Measurements from ENCODE around the gene RABIF. TPM values are rescaled to one million over a fixed set of nuclear protein-coding genes. Genes with fewer than 3 reads are reported as not detected.
"Not testable (repeated sequence)": the region's sequence is repeated elsewhere in the genome, so short reads cannot be mapped to it uniquely, and the experiment has no call there.

RABIF gene
- polyA plus RNA-seq (2013, experiment 1 of 2): 8.1 TPM
- 8.2 TPM for polyA plus RNA-seq (2013, experiment 2 of 2)

DNA sequence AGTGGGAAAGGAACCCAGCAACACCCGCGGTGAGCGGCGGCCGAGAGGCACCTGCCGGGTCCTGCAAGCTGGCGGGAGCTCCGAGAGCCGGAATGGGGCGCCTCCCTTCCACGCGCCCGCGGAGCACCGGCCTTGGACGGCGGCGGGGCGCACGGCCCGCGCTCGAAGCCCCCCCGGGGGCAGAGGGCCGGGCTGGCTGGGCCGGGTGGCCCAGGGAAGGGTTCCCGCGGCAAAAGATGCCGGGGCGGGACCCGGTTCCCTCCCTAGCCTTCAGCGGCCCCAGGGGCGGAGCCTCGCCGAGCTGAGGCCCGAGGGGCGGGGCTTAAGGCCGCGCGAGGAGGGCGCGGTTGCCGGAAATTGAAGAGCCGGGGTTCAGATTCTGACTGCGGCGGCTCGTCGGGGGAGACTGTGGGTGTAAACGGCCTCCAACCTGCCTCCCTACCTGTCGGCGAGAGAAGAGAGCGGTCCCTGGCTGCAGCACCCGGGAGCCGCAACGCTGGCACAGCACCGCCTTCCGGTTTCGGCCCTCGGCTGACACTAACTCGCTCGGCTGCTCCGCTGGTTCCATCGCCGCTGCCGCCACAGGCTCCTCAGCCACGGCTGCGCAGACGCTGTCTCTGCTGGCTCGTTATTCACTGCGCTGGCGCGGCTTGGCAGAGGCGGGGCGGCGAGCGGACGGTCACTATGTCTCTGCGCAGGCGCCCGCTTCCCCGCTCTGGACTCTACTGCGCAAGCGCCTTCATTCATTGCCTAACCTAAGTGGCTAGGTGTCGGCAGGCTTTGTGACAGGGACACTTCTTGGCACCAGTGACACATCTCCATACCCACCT lies at the start of gene RABIF:
TSS of gene RABIF (minus strand) at position 619 of the 830 bp plus-strand sequence. CDS start at position 568, 51 bp downstream.
- Histone ChIP-seq H3K27ac (ENCODE audit: low read depth, low read length) (peak within 1 kb of the TSS; percentile 98), H3K4me3 (ENCODE audit: low read length) (peak within 1 kb of the TSS; percentile 92), H3K56ac (ENCODE audit: low read length) (peak within 1 kb of the TSS; percentile 99), H3K4me2 (ENCODE audit: low read length) (peak within 1 kb of the TSS; percentile 97), H2BK15ac (replicated peaks; ENCODE audit: low read depth) (no peak within 1 kb of the TSS), H3K4ac (ENCODE audit: low read depth, low read length) (no peak within 1 kb of the TSS), H2BK5ac (ENCODE audit: low read length) (peak within 1 kb of the TSS; percentile 76), H3K4me1 (ENCODE audit: control insufficient read depth, low read depth, low read length) (no peaks in the 10 kb centered on the region), H3K18ac (ENCODE audit: low read length) (peak within 1 kb of the TSS; percentile 82), H2BK120ac (ENCODE audit: low read depth, low read length) (no peak within 1 kb of the TSS), H3K9ac (ENCODE audit: low read length) (peak within 1 kb of the TSS; percentile 94), H3K36me3 (ENCODE audit: control insufficient read depth, insufficient read depth, low read length) (no peaks in the 10 kb centered on the region), H3K27me3 (ENCODE audit: insufficient read depth, low read length, poor library complexity) (peaks cover 2% of the 10 kb centered on the region), H2AK5ac (ENCODE audit: low read length) (no peak within 1 kb of the TSS), H3K23ac (ENCODE audit: low read length) (peak within 1 kb of the TSS; percentile 80), H4K5ac (ENCODE audit: low read length) (no peak within 1 kb of the TSS), H4K8ac (ENCODE audit: low read depth, low read length) (peak within 1 kb of the TSS; percentile 70), H3K79me2 (ENCODE audit: control insufficient read depth, insufficient read depth, low read length) (no peaks in the 10 kb centered on the region), H3K79me1 (ENCODE audit: low read length) (peaks cover 2% of the 10 kb centered on the region)
- WGBS (ENCODE audit: extremely low coverage, insufficient coverage, low lambda C conversion rate): no CpG with 5 or more reads among the region's 84 CpGs
- peak; percentile 97 for DNase-seq

DNA sequence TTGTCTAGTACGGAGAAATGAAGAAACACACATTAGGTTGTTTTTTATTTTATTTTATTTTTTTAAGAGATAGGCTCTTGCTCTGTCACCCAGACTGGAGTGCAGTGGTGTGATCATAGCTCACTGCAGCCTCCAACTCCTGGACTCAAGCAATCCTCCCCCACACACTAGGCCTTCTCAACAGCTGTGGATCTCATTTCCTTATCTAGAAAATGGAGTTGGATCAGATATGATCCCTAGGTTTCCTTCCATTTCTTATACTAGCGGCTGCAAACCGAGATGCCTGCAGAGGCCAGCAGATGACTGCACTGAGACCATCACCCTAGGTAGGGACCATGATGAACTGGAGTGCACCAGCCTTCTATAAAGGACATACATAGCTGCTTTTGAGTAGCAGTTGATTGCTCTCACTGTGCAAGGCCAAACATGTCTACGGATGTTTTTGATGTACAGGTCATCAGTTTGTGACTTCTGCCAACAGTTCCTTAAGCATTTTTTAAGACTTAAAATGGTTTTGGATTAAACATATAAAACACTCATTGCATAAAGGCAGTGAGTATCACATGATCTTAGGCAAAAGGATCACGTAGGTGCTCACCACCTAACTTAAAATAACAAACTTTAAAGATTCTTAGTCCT lies 49.5 kb upstream of the RABIF start:
- Histone ChIP-seq H2BK15ac (replicated peaks; ENCODE audit: low read depth) (no peak overlapping the region), H3K9ac (ENCODE audit: low read length) (no peak overlapping the region), H4K5ac (ENCODE audit: low read length) (no peak overlapping the region), H3K79me1 (ENCODE audit: low read length) (no peaks in the 10 kb centered on the region), H3K4me2 (ENCODE audit: low read length) (no peak overlapping the region), H3K18ac (ENCODE audit: low read length) (no peak overlapping the region), H3K56ac (ENCODE audit: low read length) (no peak overlapping the region), H3K36me3 (ENCODE audit: control insufficient read depth, insufficient read depth, low read length) (peaks cover 6% of the 10 kb centered on the region), H3K4ac (ENCODE audit: low read depth, low read length) (no peak overlapping the region), H3K27ac (ENCODE audit: low read depth, low read length) (no peak overlapping the region), H3K4me1 (ENCODE audit: control insufficient read depth, low read depth, low read length) (no peaks in the 10 kb centered on the region), H3K23ac (ENCODE audit: low read length) (no peak overlapping the region), H3K27me3 (ENCODE audit: insufficient read depth, low read length, poor library complexity) (no peaks in the 10 kb centered on the region), H2BK5ac (ENCODE audit: low read length) (no peak overlapping the region), H4K8ac (ENCODE audit: low read depth, low read length) (no peak overlapping the region), H3K79me2 (ENCODE audit: control insufficient read depth, insufficient read depth, low read length) (no peaks in the 10 kb centered on the region), H2BK120ac (ENCODE audit: low read depth, low read length) (no peak overlapping the region), H2AK5ac (ENCODE audit: low read length) (no peak overlapping the region), H3K4me3 (ENCODE audit: low read length) (no peak overlapping the region)
- DNase-seq: peak; percentile 5
- WGBS (ENCODE audit: extremely low coverage, insufficient coverage, low lambda C conversion rate): no CpG with 5 or more reads among the region's 5 CpGs

DNA sequence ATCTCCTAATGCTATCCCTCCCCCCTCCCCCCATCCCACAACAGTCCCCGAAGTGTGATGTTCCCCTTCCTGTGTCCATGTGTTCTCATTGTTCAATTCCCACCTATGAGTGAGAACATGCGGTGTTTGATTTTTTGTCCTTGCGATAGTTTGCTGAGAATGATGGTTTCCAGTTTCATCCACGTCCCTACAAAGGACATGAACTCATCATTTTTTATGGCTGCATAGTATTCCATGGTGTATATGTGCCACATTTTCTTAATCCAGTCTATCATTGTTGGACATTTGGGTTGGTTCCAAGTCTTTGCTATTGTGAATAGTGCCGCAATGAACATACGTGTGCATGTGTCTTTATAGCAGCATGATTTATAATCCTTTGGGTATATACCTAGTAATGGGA lies 47.5 kb upstream of the RABIF start:
- not testable (repeated sequence) for H3K4me3 ChIP-seq (ENCODE audit: low read length); H3K4me1 ChIP-seq (ENCODE audit: control insufficient read depth, low read depth, low read length); H2BK15ac ChIP-seq (replicated peaks; ENCODE audit: low read depth); H3K4ac ChIP-seq (ENCODE audit: low read depth, low read length); H2AK5ac ChIP-seq (ENCODE audit: low read length); H3K9ac ChIP-seq (ENCODE audit: low read length); H3K79me1 ChIP-seq (ENCODE audit: low read length); DNase-seq; H3K18ac ChIP-seq (ENCODE audit: low read length); H3K4me2 ChIP-seq (ENCODE audit: low read length); H2BK5ac ChIP-seq (ENCODE audit: low read length); H2BK120ac ChIP-seq (ENCODE audit: low read depth, low read length); H3K23ac ChIP-seq (ENCODE audit: low read length); H3K27me3 ChIP-seq (ENCODE audit: insufficient read depth, low read length, poor library complexity); H4K5ac ChIP-seq (ENCODE audit: low read length); H3K27ac ChIP-seq (ENCODE audit: low read depth, low read length); H3K36me3 ChIP-seq (ENCODE audit: control insufficient read depth, insufficient read depth, low read length); H4K8ac ChIP-seq (ENCODE audit: low read depth, low read length); H3K79me2 ChIP-seq (ENCODE audit: control insufficient read depth, insufficient read depth, low read length); H3K56ac ChIP-seq (ENCODE audit: low read length)
- no CpG with 5 or more reads among the region's 6 CpGs for WGBS (ENCODE audit: extremely low coverage, insufficient coverage, low lambda C conversion rate)

DNA sequence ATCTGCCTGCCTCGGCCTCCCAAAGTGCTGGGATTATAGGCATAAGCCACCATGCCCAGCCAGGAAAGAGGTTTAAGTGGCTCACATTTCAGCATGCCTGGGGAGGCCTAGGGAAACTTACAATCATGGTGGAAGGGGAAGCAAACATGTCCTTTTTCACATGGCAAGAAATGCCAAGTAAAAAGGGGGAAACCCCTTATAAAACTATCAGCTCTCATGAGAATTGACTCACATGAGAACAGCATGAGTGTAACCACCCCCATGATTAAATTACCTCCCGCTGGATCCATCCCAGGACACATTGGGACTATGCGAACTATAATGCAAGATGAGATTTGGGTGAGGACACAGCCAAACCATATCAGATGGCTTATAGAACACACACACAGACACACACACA lies 46.9 kb upstream of the RABIF start:
- no peak for DNase-seq
- Histone ChIP-seq H4K5ac (ENCODE audit: low read length) (no peak overlapping the region), H3K9ac (ENCODE audit: low read length) (no peak overlapping the region), H3K4me2 (ENCODE audit: low read length) (no peak overlapping the region), H3K79me1 (ENCODE audit: low read length) (no peaks in the 10 kb centered on the region), H3K18ac (ENCODE audit: low read length) (no peak overlapping the region), H3K4me3 (ENCODE audit: low read length) (no peak overlapping the region), H2BK5ac (ENCODE audit: low read length) (no peak overlapping the region), H3K4me1 (ENCODE audit: control insufficient read depth, low read depth, low read length) (no peaks in the 10 kb centered on the region), H3K27ac (ENCODE audit: low read depth, low read length) (no peak overlapping the region), H3K4ac (ENCODE audit: low read depth, low read length) (no peak overlapping the region), H3K23ac (ENCODE audit: low read length) (no peak overlapping the region), H2AK5ac (ENCODE audit: low read length) (no peak overlapping the region), H3K79me2 (ENCODE audit: control insufficient read depth, insufficient read depth, low read length) (no peaks in the 10 kb centered on the region), H3K27me3 (ENCODE audit: insufficient read depth, low read length, poor library complexity) (no peaks in the 10 kb centered on the region), H4K8ac (ENCODE audit: low read depth, low read length) (no peak overlapping the region), H3K56ac (ENCODE audit: low read length) (no peak overlapping the region), H2BK15ac (replicated peaks; ENCODE audit: low read depth) (no peak overlapping the region), H2BK120ac (ENCODE audit: low read depth, low read length) (no peak overlapping the region), H3K36me3 (ENCODE audit: control insufficient read depth, insufficient read depth, low read length) (peaks cover 1% of the 10 kb centered on the region)
- no CpG with 5 or more reads among the region's 3 CpGs for WGBS (ENCODE audit: extremely low coverage, insufficient coverage, low lambda C conversion rate)

GRCh38 chr1:202934755-202935154 lies 45.8 kb upstream of the RABIF start:
- Histone ChIP-seq H3K27ac (ENCODE audit: low read depth, low read length) (no peak overlapping the region), H3K9ac (ENCODE audit: low read length) (no peak overlapping the region), H3K79me1 (ENCODE audit: low read length) (no peaks in the 10 kb centered on the region), H2AK5ac (ENCODE audit: low read length) (no peak overlapping the region), H3K4ac (ENCODE audit: low read depth, low read length) (no peak overlapping the region), H3K36me3 (ENCODE audit: control insufficient read depth, insufficient read depth, low read length) (peaks cover 1% of the 10 kb centered on the region), H3K4me1 (ENCODE audit: control insufficient read depth, low read depth, low read length) (no peaks in the 10 kb centered on the region), H3K4me3 (ENCODE audit: low read length) (no peak overlapping the region), H3K4me2 (ENCODE audit: low read length) (no peak overlapping the region), H3K56ac (ENCODE audit: low read length) (no peak overlapping the region), H2BK15ac (replicated peaks; ENCODE audit: low read depth) (no peak overlapping the region), H3K18ac (ENCODE audit: low read length) (no peak overlapping the region), H2BK5ac (ENCODE audit: low read length) (no peak overlapping the region), H3K23ac (ENCODE audit: low read length) (no peak overlapping the region), H3K79me2 (ENCODE audit: control insufficient read depth, insufficient read depth, low read length) (no peaks in the 10 kb centered on the region), H2BK120ac (ENCODE audit: low read depth, low read length) (no peak overlapping the region), H3K27me3 (ENCODE audit: insufficient read depth, low read length, poor library complexity) (no peaks in the 10 kb centered on the region), H4K8ac (ENCODE audit: low read depth, low read length) (no peak overlapping the region), H4K5ac (ENCODE audit: low read length) (no peak overlapping the region)
- no peak for DNase-seq
- no CpG with 5 or more reads among the region's 3 CpGs for WGBS (ENCODE audit: extremely low coverage, insufficient coverage, low lambda C conversion rate)
